HG03342 (cell line): Measurements from ENCODE around the gene THAP5.

Source experiments
- ATAC-seq: cut with Tn5 transposase; IDR thresholded peaks from one replicate; pipeline ENCODE4 v1.9.1; 2021; ENCODE audit warnings: mild to moderate bottlenecking, moderate library complexity; ENCODE audit not compliant: unreplicated experiment

Gene THAP5, protein sequence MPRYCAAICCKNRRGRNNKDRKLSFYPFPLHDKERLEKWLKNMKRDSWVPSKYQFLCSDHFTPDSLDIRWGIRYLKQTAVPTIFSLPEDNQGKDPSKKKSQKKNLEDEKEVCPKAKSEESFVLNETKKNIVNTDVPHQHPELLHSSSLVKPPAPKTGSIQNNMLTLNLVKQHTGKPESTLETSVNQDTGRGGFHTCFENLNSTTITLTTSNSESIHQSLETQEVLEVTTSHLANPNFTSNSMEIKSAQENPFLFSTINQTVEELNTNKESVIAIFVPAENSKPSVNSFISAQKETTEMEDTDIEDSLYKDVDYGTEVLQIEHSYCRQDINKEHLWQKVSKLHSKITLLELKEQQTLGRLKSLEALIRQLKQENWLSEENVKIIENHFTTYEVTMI

DNA sequence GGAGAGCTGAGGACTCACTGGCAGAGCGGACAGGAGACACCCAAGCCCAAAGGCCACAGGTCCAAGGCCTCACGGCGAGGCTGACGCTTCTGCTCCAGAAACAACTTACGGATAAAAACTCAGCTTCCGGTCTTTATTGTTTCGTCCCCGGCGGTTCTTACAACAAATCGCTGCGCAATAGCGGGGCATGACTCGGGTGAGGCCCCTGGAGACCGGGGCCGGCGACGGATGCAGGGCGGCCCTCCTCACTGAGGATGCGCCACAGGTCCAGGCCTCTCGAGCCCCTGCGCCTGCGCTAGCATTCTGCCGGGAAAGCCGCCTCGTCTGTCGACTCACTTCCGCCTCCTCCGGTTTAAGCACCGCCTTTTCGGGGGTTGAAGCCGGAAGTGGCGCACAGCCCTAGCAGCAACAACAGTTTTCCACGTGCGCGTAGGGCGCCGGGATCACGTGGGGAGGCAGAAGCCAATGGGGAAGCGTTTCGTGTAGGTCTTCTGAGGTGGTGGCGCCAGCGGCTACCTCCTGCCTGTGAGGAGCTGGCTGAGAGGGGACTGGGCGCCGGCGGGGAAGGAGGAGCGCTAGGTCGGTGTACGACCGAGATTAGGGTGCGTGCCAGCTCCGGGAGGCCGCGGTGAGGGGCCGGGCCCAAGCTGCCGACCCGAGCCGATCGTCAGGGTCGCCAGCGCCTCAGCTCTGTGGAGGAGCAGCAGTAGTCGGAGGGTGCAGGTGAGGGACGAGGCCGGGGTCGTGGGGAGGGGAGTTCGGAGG, at the start of gene THAP5, which contains the start of gene DNAJB9:
Gene THAP5, minus strand, starts transcription at position 326 of the 765 bp plus-strand sequence. Its CDS starts 137 bp downstream, at position 189.
Gene DNAJB9, plus strand, starts transcription at position 494 of the 765 bp plus-strand sequence. CDS start 1,853 bp downstream, outside the sequence.
- peak; percentile 94 for ATAC-seq

DNA sequence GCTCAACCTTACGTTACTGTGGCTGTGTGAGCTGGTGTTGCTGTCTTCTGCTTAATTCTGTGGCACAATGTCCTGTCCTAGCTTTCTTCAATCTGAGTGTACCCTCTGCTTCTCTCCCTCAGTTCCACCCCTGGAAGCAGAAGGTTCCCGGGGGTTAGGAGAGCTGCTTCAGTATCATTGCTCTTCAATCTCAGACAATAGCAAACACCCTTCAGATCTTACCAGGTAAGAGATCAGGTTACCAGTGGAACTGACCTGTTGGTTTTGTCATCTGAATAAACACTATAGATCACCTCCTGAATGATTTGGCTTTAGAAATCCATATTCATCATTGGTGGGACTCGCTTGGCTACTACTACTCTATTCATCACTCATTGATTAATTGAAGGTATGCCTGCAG, 48.5 kb upstream of the THAP5 start:
- ATAC-seq = no peak

DNA sequence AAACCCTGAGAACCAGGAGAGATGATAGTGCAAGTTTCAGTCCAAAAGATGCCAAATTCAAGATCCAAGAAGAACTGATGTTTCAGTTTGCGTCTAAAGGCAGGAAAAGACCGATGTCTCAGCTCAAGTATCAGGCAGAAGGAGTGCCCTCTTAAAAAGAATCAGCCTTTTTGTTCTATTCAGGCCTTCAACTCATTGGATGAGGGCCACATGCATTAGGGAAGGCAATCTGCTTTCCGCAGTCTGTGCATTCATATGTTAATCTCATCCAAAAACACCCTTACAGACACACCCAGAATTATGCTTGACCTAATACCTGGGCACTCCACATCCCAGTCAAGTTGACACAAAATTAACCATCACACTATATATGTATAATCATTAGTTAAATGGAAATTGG, 45.4 kb upstream of the THAP5 start:
- ATAC-seq = no peak

DNA sequence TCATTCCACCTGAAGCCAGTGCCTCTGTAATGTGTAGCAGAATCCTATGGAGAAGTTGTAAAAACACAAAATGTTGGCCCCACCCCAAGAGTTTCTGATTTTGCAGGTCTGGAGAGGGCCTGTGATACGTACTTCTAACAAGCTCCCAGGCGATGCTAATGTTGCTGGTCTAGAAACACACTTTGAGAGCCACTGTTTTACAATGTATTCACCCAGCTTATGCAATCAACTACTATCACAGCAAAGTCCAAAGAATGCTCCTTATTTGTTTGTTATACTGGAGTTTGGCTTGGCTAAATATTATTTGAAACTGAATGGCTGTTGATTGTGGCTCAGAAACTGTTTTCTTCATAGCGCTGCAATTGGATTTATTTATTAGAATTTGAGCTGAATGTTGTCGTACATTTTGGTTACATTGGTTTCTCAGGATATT, 44.5 kb upstream of the THAP5 start:
- ATAC-seq = no peak

DNA sequence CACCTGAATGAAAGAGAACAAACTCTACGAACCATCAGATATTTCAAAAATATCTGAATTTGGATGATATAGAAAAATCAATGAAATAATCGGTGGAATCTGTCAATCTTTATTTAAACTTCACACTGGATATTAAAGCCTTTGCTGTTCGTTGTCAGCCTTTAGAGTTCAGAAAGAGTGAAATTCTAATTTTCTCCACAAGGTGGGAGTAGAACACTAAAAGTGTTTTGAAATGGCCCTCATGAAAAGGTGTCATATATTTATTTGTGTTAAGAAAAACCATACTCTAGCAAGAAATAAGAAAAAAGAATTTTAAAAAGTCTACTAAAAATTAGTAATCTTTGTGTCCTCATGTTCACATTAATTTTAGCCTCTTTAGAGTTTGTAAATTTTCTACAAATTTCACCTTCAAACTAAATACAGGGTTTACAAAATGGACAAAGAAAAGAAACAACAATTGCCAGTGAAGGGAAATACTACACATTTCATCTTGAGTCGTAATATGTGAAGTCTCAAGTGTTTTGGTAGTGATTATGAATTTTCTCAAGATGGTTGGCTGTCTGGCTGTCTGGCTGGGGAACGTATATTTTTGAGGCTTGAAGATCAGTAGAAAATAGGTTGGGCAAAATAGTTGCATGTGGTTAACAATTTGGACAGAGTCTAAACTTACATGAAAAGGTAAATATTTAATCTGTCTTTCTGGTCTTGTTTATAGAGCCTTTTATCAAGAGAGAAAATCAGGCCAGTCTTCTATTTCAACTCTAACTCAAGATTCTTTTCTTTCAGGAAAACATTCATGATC, 43.8 kb upstream of the THAP5 start:
- ATAC-seq = peak; percentile 85

DNA sequence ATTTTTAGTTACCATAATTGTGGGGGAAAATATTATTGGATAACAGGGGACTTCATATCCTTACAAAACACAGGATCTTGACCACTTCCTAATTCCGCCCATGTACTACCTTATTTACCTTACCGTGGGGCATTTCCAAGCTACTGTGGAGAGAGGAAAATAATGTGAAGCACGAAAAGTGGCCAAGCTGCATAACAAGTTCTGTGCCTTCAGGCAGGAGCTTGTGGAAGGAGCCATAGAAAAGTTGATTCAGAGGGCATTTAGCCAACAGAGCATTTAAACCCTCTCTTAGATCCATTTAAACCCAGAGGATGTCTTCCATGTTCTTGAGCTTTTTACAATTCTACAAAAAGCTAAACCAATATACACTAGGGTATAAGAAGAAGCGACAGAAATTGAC, 41.8 kb upstream of the THAP5 start:
- ATAC-seq = no peak

DNA sequence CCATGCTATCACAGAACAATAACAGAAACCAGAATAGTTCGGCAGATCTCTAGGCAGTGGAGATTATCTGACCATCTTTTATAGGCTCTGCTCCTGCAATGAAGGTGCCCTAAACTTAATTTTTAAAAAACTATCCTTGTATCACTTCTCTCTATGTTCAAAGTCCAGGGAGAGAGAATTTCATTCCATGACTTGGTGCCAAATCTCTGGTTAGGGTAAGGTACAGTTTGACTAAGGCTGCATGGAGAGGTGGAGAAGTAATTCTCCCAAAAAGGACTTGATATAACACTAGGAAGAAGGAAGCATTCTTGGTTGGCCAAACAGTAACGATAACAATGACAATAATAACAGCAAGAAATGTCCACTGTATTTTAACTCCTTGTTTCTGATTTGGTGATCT, 40.1 kb upstream of the THAP5 start:
- ATAC-seq = no peak

DNA sequence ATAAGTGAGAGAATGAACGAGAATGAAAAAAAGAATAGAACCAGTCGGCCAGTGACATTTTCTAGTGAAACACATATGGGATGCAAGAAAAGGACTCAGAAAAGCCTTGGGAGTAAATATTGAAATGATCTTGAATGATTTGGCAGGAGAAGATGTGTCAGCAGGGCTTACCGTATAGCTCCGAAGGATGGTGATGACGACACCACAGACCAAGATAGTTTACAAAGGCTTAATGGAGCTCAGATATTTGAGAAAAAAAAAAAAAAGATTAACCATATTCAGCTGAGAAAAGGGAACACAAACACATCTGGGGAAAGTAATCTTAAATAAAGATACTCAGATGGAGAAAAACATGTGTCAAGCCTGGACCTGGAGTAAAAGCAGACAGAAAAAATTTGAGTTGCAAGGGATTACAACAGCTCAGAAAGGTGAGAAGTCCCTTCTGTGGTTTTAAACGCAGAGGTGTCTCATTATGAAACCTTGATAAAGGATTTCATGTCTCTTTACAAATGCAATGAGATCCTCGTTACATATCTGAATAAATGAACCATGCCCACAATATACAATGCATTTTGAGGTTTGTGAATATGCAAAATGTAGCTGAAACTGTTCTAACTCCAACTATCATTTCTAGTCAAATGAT, 36.2 kb upstream of the THAP5 start:
- peak; percentile 50 for ATAC-seq

DNA sequence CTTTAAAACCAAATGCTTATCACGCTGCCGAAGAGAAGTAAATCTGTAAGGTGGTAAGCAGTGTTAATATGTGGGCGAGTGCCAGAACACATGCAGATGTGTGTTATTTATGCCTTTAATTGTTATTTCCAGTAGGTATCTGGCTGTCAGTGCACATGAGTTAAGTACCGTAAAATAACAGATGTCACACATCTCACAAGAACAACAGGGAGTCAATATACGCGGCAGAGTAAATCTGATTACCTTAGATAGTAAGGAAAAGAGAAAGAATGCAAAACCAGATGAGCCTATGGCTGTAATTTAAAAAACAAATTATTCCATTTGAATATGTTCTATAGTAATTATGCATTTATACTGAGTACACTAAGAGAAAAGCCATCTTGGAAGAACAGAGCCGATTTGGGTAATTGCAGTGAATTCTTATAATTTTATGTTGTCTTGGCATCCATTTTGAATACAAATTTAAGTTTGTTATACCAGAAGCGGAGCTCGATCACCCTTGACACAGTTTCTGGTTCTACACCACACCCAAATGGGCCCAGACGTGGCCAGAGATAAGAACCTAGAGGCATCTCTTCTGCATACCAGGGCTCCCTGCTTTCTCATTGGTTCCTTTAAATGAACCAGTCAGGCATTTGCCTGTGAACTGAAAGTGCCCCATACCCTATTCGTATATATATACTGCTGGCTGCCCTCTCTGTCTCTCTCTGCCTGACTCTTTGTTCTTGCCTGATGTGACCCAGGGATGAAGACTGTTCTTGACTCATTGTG, 35.0 kb upstream of the THAP5 start:
- no peak for ATAC-seq

DNA sequence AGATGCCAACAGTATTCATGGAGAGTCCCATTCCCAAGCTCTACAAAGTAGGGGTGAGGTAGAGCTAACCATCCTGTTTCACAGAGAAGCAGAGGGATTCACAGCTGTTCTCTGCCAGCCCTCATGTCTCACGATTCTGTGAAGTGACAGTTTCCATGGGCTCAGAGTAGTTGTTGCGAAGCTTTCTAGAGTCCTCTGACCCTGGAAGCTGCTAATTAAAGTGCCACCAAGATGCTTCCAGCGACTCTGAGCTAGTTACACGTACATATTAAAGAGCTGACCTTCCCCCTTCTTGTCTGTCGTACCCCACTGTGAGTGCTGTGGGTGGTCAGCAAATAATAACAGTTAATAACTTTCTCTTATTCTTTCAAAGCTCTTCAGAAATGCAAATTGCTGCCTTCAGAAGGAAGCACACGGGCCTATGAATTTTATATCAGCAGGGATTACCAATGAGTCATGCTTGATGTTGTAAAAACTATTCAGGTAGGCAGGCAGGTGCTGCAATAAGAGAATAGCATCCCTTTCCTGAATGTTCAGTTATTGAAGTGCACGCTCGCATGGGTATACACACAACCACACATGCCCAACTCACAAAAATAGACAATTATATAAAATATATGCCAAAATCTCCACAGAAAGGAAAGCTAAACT, 34.3 kb upstream of the THAP5 start:
- no peak for ATAC-seq

DNA sequence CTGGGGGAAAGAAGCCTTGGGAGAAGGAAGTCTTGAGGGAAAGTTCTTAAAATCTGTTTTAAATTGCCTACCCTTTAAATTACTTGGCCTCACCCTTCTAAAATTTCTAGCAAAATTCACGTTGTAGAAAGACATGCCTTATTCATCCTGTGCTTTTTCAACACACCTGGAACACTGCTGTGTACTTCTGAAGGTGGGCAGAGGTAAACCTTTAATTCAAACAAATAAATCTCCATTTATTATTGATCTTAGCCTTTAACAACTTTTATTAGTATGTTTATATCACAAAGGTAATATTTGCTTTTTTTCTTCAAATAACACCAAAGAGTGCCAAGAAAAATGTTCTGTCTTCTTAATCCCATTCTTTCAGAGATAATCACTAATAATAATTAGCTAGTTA, 30.9 kb upstream of the THAP5 start:
- ATAC-seq = no peak

DNA sequence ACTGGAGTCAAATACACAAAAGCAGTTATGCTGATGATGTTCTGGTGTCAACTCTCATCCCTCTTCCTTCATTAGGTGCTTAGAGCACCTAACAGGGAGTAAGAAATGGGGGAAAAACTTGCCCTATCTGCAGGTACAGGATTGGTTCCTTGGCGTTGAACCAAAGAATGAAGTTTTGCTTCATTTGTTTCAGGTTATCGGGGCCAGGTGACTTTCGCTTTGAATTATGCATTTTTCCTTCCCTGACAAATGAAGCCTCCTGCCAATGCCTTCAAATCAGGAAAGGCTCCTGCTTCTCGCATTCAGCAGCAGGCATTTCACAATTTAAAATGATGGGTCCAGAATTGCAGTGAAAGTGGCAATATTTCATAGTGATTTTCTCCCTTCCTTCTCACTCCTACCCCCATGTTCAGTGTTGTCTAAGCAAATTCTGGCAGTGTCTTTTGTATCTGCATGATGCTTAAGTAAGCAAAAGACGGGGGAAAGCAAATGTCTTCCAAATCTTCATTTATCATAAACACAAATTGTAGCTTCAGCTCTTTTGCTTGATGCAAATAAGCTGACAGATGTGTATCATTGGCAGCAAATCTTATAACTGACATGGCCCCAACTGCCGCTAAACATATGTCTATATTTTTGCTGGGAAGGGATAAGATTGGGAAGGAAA, 29.5 kb upstream of the THAP5 start:
- ATAC-seq = no peak

DNA sequence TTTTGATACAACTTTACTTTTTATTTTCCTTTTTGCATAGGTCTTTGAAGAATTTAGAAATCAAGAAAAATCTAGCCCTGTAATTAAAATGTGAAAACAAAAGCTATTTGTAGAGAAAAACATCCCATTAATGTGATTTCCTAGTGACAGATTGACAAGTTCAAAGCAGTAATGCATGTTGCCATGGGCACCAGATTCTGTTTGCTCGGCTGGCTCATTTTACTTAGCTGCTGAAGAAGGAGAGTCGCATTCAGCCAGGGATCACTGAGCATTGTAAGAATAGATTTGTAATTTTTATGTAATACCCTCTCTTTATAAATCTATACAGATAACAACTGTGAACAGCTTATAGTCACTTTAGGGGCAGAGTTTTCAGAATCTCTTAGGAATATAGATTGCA, 28.6 kb upstream of the THAP5 start:
- no peak for ATAC-seq

DNA sequence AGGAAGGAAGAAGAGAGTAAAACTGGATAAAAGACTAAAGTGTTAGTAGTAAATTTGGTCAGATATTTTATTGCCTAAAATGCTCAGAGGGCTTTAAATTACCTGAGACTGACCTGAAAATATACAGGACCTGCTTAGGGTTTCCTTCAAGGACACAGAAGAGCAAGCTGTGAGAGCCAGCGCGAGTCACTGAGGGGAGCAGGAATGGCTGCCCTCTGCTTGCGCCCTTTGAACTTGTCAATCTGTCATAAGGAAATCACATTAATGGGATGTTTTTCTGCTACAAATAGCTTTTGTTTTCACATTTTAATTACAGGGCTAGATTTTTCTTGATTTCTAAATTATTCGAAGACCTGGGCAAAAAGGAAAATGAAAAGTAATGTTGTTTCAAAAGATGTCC, 27.1 kb upstream of the THAP5 start:
- ATAC-seq = peak; percentile 75

DNA sequence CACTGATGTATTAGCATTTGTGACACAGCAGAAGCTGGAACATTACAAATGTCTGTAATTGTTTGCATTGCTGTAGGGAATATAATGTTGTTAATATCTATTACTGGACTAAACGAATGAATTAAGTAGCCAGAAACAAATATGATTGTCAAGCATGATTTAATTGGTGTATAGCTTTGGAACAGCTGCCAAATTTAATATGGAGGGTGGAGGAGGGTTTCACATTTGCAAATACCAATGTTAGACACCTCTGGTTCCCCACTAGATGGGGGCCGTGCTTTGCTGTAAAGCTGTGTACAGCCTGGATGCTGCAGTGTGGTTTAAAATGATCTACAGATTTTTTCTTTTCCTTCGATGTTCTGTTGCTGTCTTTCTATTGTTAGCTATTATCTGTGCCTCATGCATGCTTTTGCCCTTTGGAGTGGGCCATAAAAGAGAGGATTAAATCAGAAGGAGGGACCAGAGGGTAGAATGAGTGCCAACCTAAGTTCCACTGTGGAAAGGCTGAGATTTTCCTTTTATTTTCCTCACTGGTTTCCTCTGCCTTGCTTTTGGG, 23.2 kb upstream of the THAP5 start:
- no peak for ATAC-seq

DNA sequence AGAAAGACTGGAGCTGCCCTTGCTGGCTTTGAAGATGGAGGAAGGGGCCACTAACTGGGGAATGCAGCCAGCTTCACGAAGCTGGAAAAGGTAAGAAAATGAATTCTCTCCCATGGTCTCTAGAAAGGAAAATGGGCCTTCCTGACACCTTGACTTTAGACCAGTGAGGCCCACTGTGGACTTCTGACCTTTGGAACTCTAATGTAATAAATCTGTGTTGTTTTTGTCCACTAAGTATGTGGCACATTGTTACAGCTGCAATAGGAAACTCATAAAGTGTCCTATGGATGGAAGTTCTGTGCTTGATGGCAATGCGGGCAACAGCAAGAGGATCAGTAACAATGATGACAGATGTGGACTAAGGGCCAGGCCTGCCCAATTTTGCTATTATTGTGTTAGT, 21.1 kb upstream of the THAP5 start:
- ATAC-seq = no peak

DNA sequence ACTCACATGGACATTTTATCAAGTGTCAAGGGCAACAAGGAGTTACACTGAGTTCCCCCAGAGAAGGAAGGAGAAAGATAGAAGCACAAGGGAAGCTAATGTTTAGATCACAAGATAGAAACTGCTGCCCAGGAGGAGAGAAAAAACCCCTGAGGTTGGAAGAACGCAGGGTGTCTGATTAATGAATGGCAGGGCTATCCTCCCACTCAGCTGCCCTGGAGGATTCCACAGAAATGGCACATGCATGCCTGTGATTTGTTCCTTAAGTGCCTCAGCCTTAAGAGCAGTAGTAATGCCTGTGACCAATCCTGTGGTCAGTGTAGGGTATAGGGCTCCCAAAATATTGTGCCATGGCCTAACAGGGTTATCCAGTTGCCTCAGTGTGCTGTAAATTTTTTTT, 20.4 kb upstream of the THAP5 start:
- no peak for ATAC-seq

DNA sequence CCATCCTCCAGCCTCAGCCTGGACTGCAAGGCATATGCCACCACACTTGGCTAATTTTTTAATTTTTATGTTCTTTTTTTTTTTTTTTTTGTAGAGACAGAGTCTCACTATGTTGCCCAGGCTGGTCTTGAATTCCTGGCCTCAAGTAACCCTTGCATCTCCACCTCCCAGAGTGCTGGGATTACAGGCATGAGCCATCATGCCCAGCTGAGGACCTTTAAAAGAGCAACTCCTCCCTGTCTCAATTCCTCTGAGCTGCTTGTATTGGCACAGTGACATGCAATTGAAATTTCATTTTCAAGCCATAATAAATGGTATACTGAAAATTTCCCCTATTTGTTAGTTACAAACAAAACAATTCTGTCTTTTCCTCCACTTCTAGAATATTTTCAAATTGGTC, 19.7 kb upstream of the THAP5 start:
- no peak for ATAC-seq

DNA sequence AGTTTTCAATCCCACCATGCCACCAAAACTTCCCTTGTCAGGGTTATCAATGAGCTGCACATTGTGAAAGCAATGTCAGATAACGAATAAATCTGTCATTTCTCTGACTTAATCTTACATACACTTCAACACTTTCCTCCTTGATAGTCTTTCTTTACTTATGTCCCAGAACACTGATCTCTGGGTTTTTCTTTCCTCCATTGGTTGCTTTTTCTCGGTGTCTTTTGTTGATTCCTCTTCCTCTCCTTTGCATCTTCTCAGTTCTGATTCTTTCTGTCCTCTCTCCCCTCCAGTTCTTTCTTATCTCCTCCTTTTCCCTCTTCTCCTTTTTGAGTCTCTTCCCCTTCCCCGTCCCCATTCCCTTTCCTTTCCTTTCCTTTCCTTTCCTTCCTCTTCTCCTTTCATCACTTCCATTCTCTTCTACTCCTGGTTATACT, 16.8 kb upstream of the THAP5 start:
- no peak for ATAC-seq
